NB4 (cell line): ENCODE results near the gene ARCN1.

Source experiments
- CTCF ChIP-seq: IDR thresholded peaks from one replicate; pipeline ENCODE4 v1.5.1; 2012; ENCODE audit warnings: low read depth, low read length
- POLR2A ChIP-seq: IDR thresholded peaks from 2 replicates; pipeline ENCODE4 v1.6.1; 2011; ENCODE audit warnings: mild to moderate bottlenecking; ENCODE audit not compliant: insufficient read length; ENCODE audit errors: extremely low read depth

- no peak for TF ChIP-seq POLR2A
- no peak for TF ChIP-seq CTCF
Observed at GRCh38 chr11:118615282-118615975, 43.2 kb downstream of the ARCN1 start.
